Nephron progenitor cell (in vitro differentiated cells): ENCODE results near the gene ZBTB8A.
"Not testable (repeated sequence)": the region's sequence is repeated elsewhere in the genome, so short reads cannot be mapped to it uniquely, and the experiment has no call there.

Source experiments
- DNase-seq: peaks from one replicate; pipeline ENCODE4 v3.0.0; 2021
- H3K27ac Mint-ChIP-seq: 2 replicates; pipeline ENCODE4 v1.8.0; 2021; ENCODE audit warnings: mild to moderate bottlenecking, moderate library complexity, mixed read lengths
- H3K27me3 Mint-ChIP-seq: 2 replicates; pipeline ENCODE4 v1.8.0; 2021; ENCODE audit warnings: mild to moderate bottlenecking, low read depth, mixed read lengths; ENCODE audit not compliant: poor library complexity
- H3K36me3 Mint-ChIP-seq: 2 replicates; pipeline ENCODE4 v1.8.0; 2021; ENCODE audit warnings: low read depth, mixed read lengths
- H3K4me1 Mint-ChIP-seq: 2 replicates; pipeline ENCODE4 v1.8.0; 2021; ENCODE audit warnings: mixed read lengths
- H3K4me3 Mint-ChIP-seq: 2 replicates; pipeline ENCODE4 v1.8.0; 2021; ENCODE audit warnings: mild to moderate bottlenecking, moderate library complexity, mixed read lengths
- H3K9me3 Mint-ChIP-seq: 2 replicates; pipeline ENCODE4 v1.8.0; 2021; ENCODE audit warnings: mild to moderate bottlenecking, moderate library complexity, mixed read lengths
- CTCF ChIP-seq: fragments of 200-600 bp; sonication (generic); IDR thresholded peaks from 2 replicates; pipeline ENCODE4 v1.5.0; 2021; ENCODE audit warnings: antibody characterized with exemption

ZBTB8A gene

GRCh38 chr1:32540605-32541004 is 1.4 kb downstream of the ZBTB8A start:
- Mint-ChIP-seq H3K4me1 (peaks cover 26% of the 10 kb centered on the region), H3K9me3 (peaks cover 3% of the 10 kb centered on the region), H3K4me3 (peak overlapping the region; percentile 95), H3K27me3 (peaks cover 18% of the 10 kb centered on the region), H3K27ac (no peak overlapping the region), H3K36me3 (peaks cover 13% of the 10 kb centered on the region)
- DNase-seq: no peak
- TF ChIP-seq CTCF: no peak

GRCh38 chr1:32541064-32541566 is 1.9 kb downstream of the ZBTB8A start:
- H3K27ac Mint-ChIP-seq: no peak overlapping the region
- H3K27me3 Mint-ChIP-seq: peaks cover 12% of the 10 kb centered on the region
- peaks cover 13% of the 10 kb centered on the region for H3K36me3 Mint-ChIP-seq
- peak overlapping the region; percentile 82 for H3K4me3 Mint-ChIP-seq
- DNase-seq: no peak
- peaks cover 29% of the 10 kb centered on the region for H3K4me1 Mint-ChIP-seq
- no peak for TF ChIP-seq CTCF
- peaks cover 3% of the 10 kb centered on the region for H3K9me3 Mint-ChIP-seq

GRCh38 chr1:32546611-32547010 is 7.4 kb downstream of the ZBTB8A start:
- peaks cover 3% of the 10 kb centered on the region for H3K27me3 Mint-ChIP-seq
- no peak for TF ChIP-seq CTCF
- H3K4me3 Mint-ChIP-seq: no peak overlapping the region
- no peak for DNase-seq
- peaks cover 7% of the 10 kb centered on the region for H3K36me3 Mint-ChIP-seq
- peaks cover 15% of the 10 kb centered on the region for H3K4me1 Mint-ChIP-seq
- H3K27ac Mint-ChIP-seq: no peak overlapping the region
- no peaks in the 10 kb centered on the region for H3K9me3 Mint-ChIP-seq

GRCh38 chr1:32549616-32550015 is 10.4 kb downstream of the ZBTB8A start:
- no peak overlapping the region for H3K4me3 Mint-ChIP-seq
- H3K27me3 Mint-ChIP-seq: peaks cover 3% of the 10 kb centered on the region
- no peaks in the 10 kb centered on the region for H3K9me3 Mint-ChIP-seq
- no peak for DNase-seq
- peaks cover 15% of the 10 kb centered on the region for H3K4me1 Mint-ChIP-seq
- H3K27ac Mint-ChIP-seq: peak overlapping the region; percentile 70
- peaks cover 15% of the 10 kb centered on the region for H3K36me3 Mint-ChIP-seq
- no peak for TF ChIP-seq CTCF

GRCh38 chr1:32554288-32554687 is 15.1 kb downstream of the ZBTB8A start:
- Mint-ChIP-seq H3K9me3 (no peaks in the 10 kb centered on the region), H3K27me3 (no peaks in the 10 kb centered on the region), H3K36me3 (peaks cover 42% of the 10 kb centered on the region), H3K4me1 (peaks cover 8% of the 10 kb centered on the region), H3K27ac (no peak overlapping the region), H3K4me3 (no peak overlapping the region)
- TF ChIP-seq CTCF: no peak
- no peak for DNase-seq

GRCh38 chr1:32557035-32557434 is 17.8 kb downstream of the ZBTB8A start:
- H3K9me3 Mint-ChIP-seq: not testable (repeated sequence)
- H3K36me3 Mint-ChIP-seq: peaks cover 65% of the 10 kb centered on the region

More at GRCh38 chr1:32557035-32557434, 17.8 kb downstream of the ZBTB8A start:
- not testable (repeated sequence) for H3K27ac Mint-ChIP-seq, H3K4me1 Mint-ChIP-seq, H3K4me3 Mint-ChIP-seq, H3K27me3 Mint-ChIP-seq, DNase-seq
